CD4-positive, alpha-beta T cell treated with Interleukin-21 for 1 hour (primary cell): ENCODE results near the gene SMC6.

ENCODE experiments used
- DNase-seq: peaks from one replicate; pipeline ENCODE4 v3.0.0-alpha.2; 2020

SMC6 gene

GRCh38 chr2:17710547-17711248 lies 42.9 kb downstream of the SMC6 start:
- DNase-seq: no peak

GRCh38 chr2:17709897-17710296 lies 43.7 kb downstream of the SMC6 start:
- no peak for DNase-seq

- no peak for DNase-seq
Observed at GRCh38 chr2:17708501-17708900, 45.1 kb downstream of the SMC6 start.

GRCh38 chr2:17706845-17707244 lies 46.8 kb downstream of the SMC6 start:
- DNase-seq: no peak

- DNase-seq: no peak
Observed at GRCh38 chr2:17690776-17691175, 62.8 kb downstream of the SMC6 start.

GRCh38 chr2:17689010-17689409 lies 64.6 kb downstream of the SMC6 start:
- no peak for DNase-seq

- DNase-seq: no peak
Observed at GRCh38 chr2:17688600-17688999, 65.0 kb downstream of the SMC6 start.

GRCh38 chr2:17683981-17684380 lies 69.6 kb downstream of the SMC6 start:
- DNase-seq: no peak

- no peak for DNase-seq
Observed at GRCh38 chr2:17682098-17682857, 71.3 kb downstream of the SMC6 start.

GRCh38 chr2:17680119-17680518 lies 73.5 kb downstream of the SMC6 start:
- DNase-seq: no peak

- no peak for DNase-seq
Observed at GRCh38 chr2:17674817-17675216, 78.8 kb downstream of the SMC6 start.

- DNase-seq: no peak
Observed at GRCh38 chr2:17672583-17673317, 80.9 kb downstream of the SMC6 start.

GRCh38 chr2:17667898-17668297 lies 85.7 kb downstream of the SMC6 start:
- DNase-seq: no peak

GRCh38 chr2:17664534-17664933 lies 89.1 kb downstream of the SMC6 start:
- DNase-seq: no peak

GRCh38 chr2:17662723-17663122 lies 90.9 kb downstream of the SMC6 start:
- DNase-seq: no peak

GRCh38 chr2:17661460-17661859 lies 92.2 kb downstream of the SMC6 start:
- no peak for DNase-seq

- no peak for DNase-seq
Observed at GRCh38 chr2:17660219-17660618, 93.4 kb downstream of the SMC6 start.

GRCh38 chr2:17658251-17658843 lies 95.3 kb downstream of the SMC6 start:
- DNase-seq: no peak

- no peak for DNase-seq
Observed at GRCh38 chr2:17657759-17658158, 95.9 kb downstream of the SMC6 start.

- DNase-seq: no peak
Observed at GRCh38 chr2:17652681-17653394, 100.8 kb downstream of the SMC6 start.

- no peak for DNase-seq
Observed at GRCh38 chr2:17649026-17649425, 104.6 kb downstream of the SMC6 start.

- no peak for DNase-seq
Observed at GRCh38 chr2:17648581-17648980, 105.0 kb downstream of the SMC6 start.
